GM12878 (cell line): ENCODE data around the gene TMEM163. TPM values are rescaled to one million over a fixed set of nuclear protein-coding genes. Genes with fewer than 3 reads are reported as not detected.

ENCODE experiments used
- ATAC-seq: fragments of 200-7000 bp; cut with Tn5 transposase; 3 replicates; pipeline ENCODE4 v1.9.1; 2020; ENCODE audit warnings: mild to moderate bottlenecking, moderate library complexity
- BruUV-seq: library from RNA; stranded (reverse); fragments of 400-500 nt; replicated peaks from 2 replicates; lab custom pipeline; 2021; lab: Mats Ljungman, UMichigan
- CTCF ChIA-PET: fragments of 300-600 bp; sonication (Branson Sonifier 250); formaldehyde crosslinking; extraction: SDS; loops from one replicate; lab custom pipeline; 2021; ENCODE audit warnings: inconsistent platforms; lab: Yijun Ruan, JAX
- POLR2A ChIA-PET: fragments of 350-600 bp; formaldehyde crosslinking; extraction: SDS; loops from one replicate; lab custom pipeline; 2021; ENCODE audit warnings: inconsistent platforms; lab: Charles Lee
- RAD21 ChIA-PET: fragments of 300-600 bp; sonication (Branson Sonifier 250); formaldehyde crosslinking; loops from one replicate; lab custom pipeline; 2023; ENCODE audit warnings: antibody characterized with exemption; ENCODE audit not compliant: unreplicated experiment; lab: Charles Lee
- SMC1A ChIA-PET: fragments of 300-600 bp; sonication (Branson Sonifier 250); formaldehyde crosslinking; loops from one replicate; lab custom pipeline; 2023; ENCODE audit not compliant: unreplicated experiment, uncharacterized antibody; lab: Charles Lee
- DNase-seq: peaks from one replicate; pipeline ENCODE4 v3.0.0-alpha.2; 2011; ENCODE audit warnings: low read depth, low spot score
- FAIRE-seq: peaks from 3 replicates; lab custom pipeline; 2011; peaks lifted over from hg19 to GRCh38; lab: Jason Lieb, UNC
- H2AFZ ChIP-seq: 2 replicates; pipeline ENCODE4 v1.6.0; 2011; ENCODE audit warnings: low read depth, low read length, control low read depth; ENCODE audit not compliant: control insufficient read depth
- H3K27ac ChIP-seq: 2 replicates; pipeline ENCODE4 v1.5.1; 2011; ENCODE audit warnings: control low read depth; ENCODE audit not compliant: control insufficient read depth, insufficient read depth
- H3K27me3 ChIP-seq, 2 experiments: replicated peaks in 1 of 2; 2 replicates each; pipeline versions ENCODE4 v1.6.0 to v1.6.1; 2011; ENCODE audit warnings: low read length in 1 of 2; ENCODE audit not compliant: control insufficient read depth in 2 of 2, insufficient read depth in 2 of 2
- H3K36me3 ChIP-seq, 2 experiments: 2 replicates each; pipeline ENCODE4 v1.5.1; 2011; ENCODE audit warnings: low read length in 1 of 2; ENCODE audit not compliant: control insufficient read depth in 2 of 2, insufficient read depth in 2 of 2
- H3K4me1 ChIP-seq: 2 replicates; pipeline ENCODE4 v1.6.1; 2011; ENCODE audit warnings: mild to moderate bottlenecking, low read length, moderate library complexity, mixed read lengths; ENCODE audit not compliant: control insufficient read depth, insufficient read depth
- H3K4me2 ChIP-seq: 2 replicates; pipeline ENCODE4 v1.6.0; 2011; ENCODE audit warnings: control low read depth; ENCODE audit not compliant: control insufficient read depth, insufficient read depth
- H3K4me3 ChIP-seq: fragments of 200-600 bp; sonication (generic); 2 replicates; pipeline ENCODE4 v1.5.1; 2016
- H3K79me2 ChIP-seq: 2 replicates; pipeline ENCODE4 v1.6.0; 2011; ENCODE audit warnings: low read length; ENCODE audit not compliant: control insufficient read depth, insufficient read depth
- H3K9ac ChIP-seq: 2 replicates; pipeline ENCODE4 v1.8.0; 2011; ENCODE audit warnings: low read length, control low read depth, mixed read lengths; ENCODE audit not compliant: control insufficient read depth, insufficient read depth
- H3K9me3 ChIP-seq: replicated peaks from 3 replicates; pipeline ENCODE4 v1.5.1; 2011; ENCODE audit warnings: mild to moderate bottlenecking, low read length; ENCODE audit not compliant: control insufficient read depth, insufficient read depth
- H4K20me1 ChIP-seq: 2 replicates; pipeline ENCODE4 v1.6.0; 2011; ENCODE audit not compliant: control insufficient read depth, insufficient read depth
- EP300 ChIP-seq, 2 experiments: fragments of 150-350 bp in 1 of 2; IDR thresholded peaks; 2 replicates each; pipeline ENCODE4 v1.6.1; 2011 to 2012; ENCODE audit warnings: low read depth in 2 of 2, low read length in 2 of 2, borderline replicate concordance in 1 of 2, improper control_type of control experiment in 1 of 2, inconsistent platforms in 1 of 2; ENCODE audit not compliant: control insufficient read depth in 1 of 2
- IRF4 ChIP-seq: IDR thresholded peaks from 2 replicates; pipeline ENCODE4 v1.6.1; 2011; ENCODE audit warnings: low read depth, low read length
- KAT2A ChIP-seq: conservative IDR thresholded peaks from 2 replicates; pipeline ENCODE4 v1.6.1; 2011; ENCODE audit warnings: low read depth, low read length; ENCODE audit not compliant: control insufficient read depth
- MEF2A ChIP-seq: IDR thresholded peaks from 2 replicates; pipeline ENCODE4 v1.6.1; 2011; ENCODE audit warnings: low read depth, mild to moderate bottlenecking, low read length, moderate library complexity; ENCODE audit not compliant: insufficient read depth
- SMC3 ChIP-seq: IDR thresholded peaks from 2 replicates; pipeline ENCODE4 v1.6.1; 2011; ENCODE audit warnings: low read length, improper control_type of control experiment, borderline replicate concordance
- YY1 ChIP-seq: IDR thresholded peaks from 2 replicates; pipeline ENCODE4 v1.6.1; 2011; ENCODE audit warnings: low read depth, mild to moderate bottlenecking, low read length
- ZNF217 ChIP-seq: fragments of 450-650 bp; IDR thresholded peaks from 2 replicates; pipeline ENCODE4 v1.6.1; 2017; ENCODE audit warnings: antibody characterized with exemption, mild to moderate bottlenecking
- WGBS: methylation state at CpG from one replicate; pipeline ENCODE4 v1.1.6; 2016; ENCODE audit warnings: low lambda C conversion rate; ENCODE audit not compliant: insufficient replicate concordance, insufficient coverage; ENCODE audit errors: missing lambda C conversion rate; 5-methylcytosine and 5-hydroxymethylcytosine counted together
- in situ Hi-C: fragments of 300-500 bp; cut with MboI; formaldehyde crosslinking; loops from 9 replicates; pipeline ENCODE4 v1.14.3; 2018; ENCODE audit warnings: mixed read lengths
- intact Hi-C: fragments of 100-400 bp; cut with micrococcal nuclease; formaldehyde crosslinking; loops from one replicate; pipeline ENCODE4 v1.14.2; 2022; ENCODE audit not compliant: unreplicated experiment
- polyA plus RNA-seq, 11 experiments: library from polyadenylated mRNA; depleted of rRNA in 4 of 11; unstranded in 6 of 11; stranded (reverse) in 5 of 11; fragments of >200 nt; fragmentation: Nextera tagmentation in 4 of 11; fragmentation: Illumina TruSeq in 1 of 11; extraction: Ambion mirVana in 4 of 11; extraction: Trizol in 1 of 11; gene quantifications; 1 replicate in 1 of 11; 2 replicates in 10 of 11; pipeline versions ENCODE4 v1.2.1 to v1.2.3, GENCODE V29; 2011 to 2016; ENCODE audit warnings: inconsistent platforms in 2 of 11, missing spikeins in 2 of 11, low read depth in 1 of 11
- total RNA-seq, 4 experiments: library from RNA; depleted of rRNA in 3 of 4; stranded (reverse); fragments of >200 nt in 3 of 4; fragmentation: Illumina TruSeq in 1 of 4; extraction: Trizol in 1 of 4; gene quantifications; 2 replicates each; pipeline versions ENCODE4 v1.2.1 to v1.2.3, GENCODE V29; 2013 to 2021
- TF ChIP-seq, protein P1 (sequence below), 3 experiments: IDR thresholded peaks in 2 of 3; conservative IDR thresholded peaks in 1 of 3; 2 replicates each; pipeline ENCODE4 v1.5.1; 2011; ENCODE audit warnings: low read depth in 3 of 3, low read length in 3 of 3, mild to moderate bottlenecking in 3 of 3, control low read depth in 2 of 3, moderate library complexity in 2 of 3, inconsistent platforms in 1 of 3, mixed read lengths in 1 of 3; ENCODE audit not compliant: control insufficient read depth in 2 of 3, insufficient read depth in 1 of 3; ENCODE audit errors: extremely low read depth in 1 of 3
- TF ChIP-seq, protein P2 (sequence below): fragments of 450-650 bp; IDR thresholded peaks from 2 replicates; pipeline ENCODE4 v1.6.1; 2016; ENCODE audit warnings: mild to moderate bottlenecking

The TMEM163 gene
- total and polyA plus RNA-seq, 10 of the 15 experiments (the other 5 are each of a cell fraction or from before 2014, with no cell fraction given) = 0.05 to 0.11 (median 0.07) TPM; not detected in 4

DNA sequence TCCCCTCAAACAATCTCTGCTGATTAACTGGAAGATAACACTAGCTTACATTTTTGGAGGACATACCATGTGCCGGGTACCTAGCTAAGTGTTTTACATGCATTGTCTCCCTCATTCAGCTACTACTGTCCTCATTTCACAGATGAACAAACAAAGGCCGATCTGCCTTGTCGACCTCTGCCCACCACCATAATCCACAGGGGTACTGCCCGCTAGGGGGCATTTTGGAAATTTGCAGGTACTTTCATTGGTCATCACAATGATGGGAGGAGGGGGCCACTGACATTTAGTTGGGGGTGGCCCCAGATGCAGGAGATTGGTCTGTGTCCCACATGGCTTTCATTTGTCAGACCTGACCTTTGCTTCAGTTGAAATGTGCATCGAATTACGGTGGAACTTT, 3.9 kb upstream of the TMEM163 start:
- Histone ChIP-seq H3K27me3 (peaks cover 4 to 30% of the 10 kb centered on the region in 2 experiments; a peak in 3 of 4 replicates), H3K79me2 (no peaks in the 10 kb centered on the region), H2AFZ (no peak overlapping the region), H3K36me3 (no peaks in the 10 kb centered on the region), H3K9me3 (no peaks in the 10 kb centered on the region), H3K4me2 (no peak overlapping the region), H4K20me1 (no peaks in the 10 kb centered on the region), H3K27ac (no peak overlapping the region), H3K4me3 (no peak overlapping the region), H3K4me1 (no peaks in the 10 kb centered on the region), H3K9ac (no peak overlapping the region)
- ATAC-seq (no peak), DNase-seq (no peak), FAIRE-seq (no peak)
- POLR2A ChIA-PET = no interaction called here
- no TSS peak for BruUV-seq
- intact Hi-C loops = no loop called here
- 22% methylated on average over 6 of the region's 6 CpGs for WGBS
- RAD21 ChIA-PET = no interaction called here
- TF ChIP-seq KAT2A (no peak), SMC3 (peak; percentile 13; the same call in 1 of the 2 replicates), ZNF217 (no peak)
- TF ChIP-seq, protein P1, sequence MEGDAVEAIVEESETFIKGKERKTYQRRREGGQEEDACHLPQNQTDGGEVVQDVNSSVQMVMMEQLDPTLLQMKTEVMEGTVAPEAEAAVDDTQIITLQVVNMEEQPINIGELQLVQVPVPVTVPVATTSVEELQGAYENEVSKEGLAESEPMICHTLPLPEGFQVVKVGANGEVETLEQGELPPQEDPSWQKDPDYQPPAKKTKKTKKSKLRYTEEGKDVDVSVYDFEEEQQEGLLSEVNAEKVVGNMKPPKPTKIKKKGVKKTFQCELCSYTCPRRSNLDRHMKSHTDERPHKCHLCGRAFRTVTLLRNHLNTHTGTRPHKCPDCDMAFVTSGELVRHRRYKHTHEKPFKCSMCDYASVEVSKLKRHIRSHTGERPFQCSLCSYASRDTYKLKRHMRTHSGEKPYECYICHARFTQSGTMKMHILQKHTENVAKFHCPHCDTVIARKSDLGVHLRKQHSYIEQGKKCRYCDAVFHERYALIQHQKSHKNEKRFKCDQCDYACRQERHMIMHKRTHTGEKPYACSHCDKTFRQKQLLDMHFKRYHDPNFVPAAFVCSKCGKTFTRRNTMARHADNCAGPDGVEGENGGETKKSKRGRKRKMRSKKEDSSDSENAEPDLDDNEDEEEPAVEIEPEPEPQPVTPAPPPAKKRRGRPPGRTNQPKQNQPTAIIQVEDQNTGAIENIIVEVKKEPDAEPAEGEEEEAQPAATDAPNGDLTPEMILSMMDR (IDR thresholded peaks at IDR 0.05 in 2 of 3, conservative IDR thresholded peaks at IDR 0.05 in 1 of 3; ENCODE audit: control insufficient read depth in 2 of 3, extremely low read depth in 1 of 3, insufficient read depth in 1 of 3, low read depth in 3 of 3, low read length in 3 of 3) = 0 out of 6 replicates have a peak, but pooled peaks of 2 of the 3 experiments have one; percentile 4 to 12
- SMC1A ChIA-PET = no interaction called here
- CTCF ChIA-PET = no interaction called here
- in situ Hi-C loops = no loop called here

DNA sequence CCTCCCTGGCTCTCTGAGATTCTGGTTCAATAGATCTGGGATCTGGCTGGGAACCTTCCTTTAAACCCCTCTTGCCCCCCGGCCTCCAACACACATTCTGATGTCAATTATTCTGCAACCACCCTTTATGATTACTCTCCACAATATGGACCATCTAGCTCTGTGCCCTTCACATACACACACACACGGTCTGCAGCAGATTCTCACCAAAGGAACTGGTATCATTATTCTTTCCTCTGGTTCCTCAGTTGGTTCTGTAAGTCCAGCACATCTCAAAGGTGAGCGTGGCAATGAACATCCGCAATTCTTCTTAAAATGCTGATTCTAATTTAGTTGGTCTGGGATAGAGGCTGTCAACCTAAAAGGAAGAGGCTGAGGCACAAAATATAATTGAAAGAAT, 2.8 kb upstream of the TMEM163 start:
- ChIA-PET SMC1A (no interaction called here), POLR2A (no interaction called here), CTCF (no interaction called here), RAD21 (no interaction called here)
- H4K20me1 ChIP-seq = no peaks in the 10 kb centered on the region
- no peak for ATAC-seq
- WGBS = 38% methylated on average over 4 of the region's 4 CpGs
- H3K36me3 ChIP-seq = no peaks in the 10 kb centered on the region
- intact Hi-C loops (no loop called here), in situ Hi-C loops (no loop called here)
- H3K9me3 ChIP-seq = no peaks in the 10 kb centered on the region
- H3K4me3 ChIP-seq = no peak overlapping the region
- H2AFZ ChIP-seq = no peak overlapping the region
- H3K27me3 ChIP-seq = peaks cover 5 to 31% of the 10 kb centered on the region in 2 experiments; a peak in 3 of 4 replicates
- FAIRE-seq = no peak
- TF ChIP-seq, protein P2, sequence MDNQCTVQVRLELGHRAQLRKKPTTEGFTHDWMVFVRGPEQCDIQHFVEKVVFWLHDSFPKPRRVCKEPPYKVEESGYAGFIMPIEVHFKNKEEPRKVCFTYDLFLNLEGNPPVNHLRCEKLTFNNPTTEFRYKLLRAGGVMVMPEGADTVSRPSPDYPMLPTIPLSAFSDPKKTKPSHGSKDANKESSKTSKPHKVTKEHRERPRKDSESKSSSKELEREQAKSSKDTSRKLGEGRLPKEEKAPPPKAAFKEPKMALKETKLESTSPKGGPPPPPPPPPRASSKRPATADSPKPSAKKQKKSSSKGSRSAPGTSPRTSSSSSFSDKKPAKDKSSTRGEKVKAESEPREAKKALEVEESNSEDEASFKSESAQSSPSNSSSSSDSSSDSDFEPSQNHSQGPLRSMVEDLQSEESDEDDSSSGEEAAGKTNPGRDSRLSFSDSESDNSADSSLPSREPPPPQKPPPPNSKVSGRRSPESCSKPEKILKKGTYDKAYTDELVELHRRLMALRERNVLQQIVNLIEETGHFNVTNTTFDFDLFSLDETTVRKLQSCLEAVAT = no peak
- no peak for TF ChIP-seq MEF2A
- TF ChIP-seq EP300 (IDR thresholded peaks at IDR 0.05; ENCODE audit: borderline replicate concordance in 1 of 2, control insufficient read depth in 1 of 2, low read depth in 2 of 2, low read length in 2 of 2) = no peak
- no peak for TF ChIP-seq IRF4
- no peak for TF ChIP-seq YY1
- BruUV-seq = no TSS peak
- no peaks in the 10 kb centered on the region for H3K4me1 ChIP-seq
- no peak overlapping the region for H3K9ac ChIP-seq
- DNase-seq = no peak
- no peaks in the 10 kb centered on the region for H3K79me2 ChIP-seq
- H3K4me2 ChIP-seq = no peak overlapping the region
- no peak overlapping the region for H3K27ac ChIP-seq
